ENCODE data around the gene NCK2. TPM values are rescaled to one million over a fixed set of nuclear protein-coding genes. Genes with fewer than 3 reads are reported as not detected.

NCK2 gene
- 100 to 1,000 TPM in 2 of 4 donors, 10 to 100 TPM in 2; 59.8 to 130 (median 96.2) TPM for total RNA-seq

DNA sequence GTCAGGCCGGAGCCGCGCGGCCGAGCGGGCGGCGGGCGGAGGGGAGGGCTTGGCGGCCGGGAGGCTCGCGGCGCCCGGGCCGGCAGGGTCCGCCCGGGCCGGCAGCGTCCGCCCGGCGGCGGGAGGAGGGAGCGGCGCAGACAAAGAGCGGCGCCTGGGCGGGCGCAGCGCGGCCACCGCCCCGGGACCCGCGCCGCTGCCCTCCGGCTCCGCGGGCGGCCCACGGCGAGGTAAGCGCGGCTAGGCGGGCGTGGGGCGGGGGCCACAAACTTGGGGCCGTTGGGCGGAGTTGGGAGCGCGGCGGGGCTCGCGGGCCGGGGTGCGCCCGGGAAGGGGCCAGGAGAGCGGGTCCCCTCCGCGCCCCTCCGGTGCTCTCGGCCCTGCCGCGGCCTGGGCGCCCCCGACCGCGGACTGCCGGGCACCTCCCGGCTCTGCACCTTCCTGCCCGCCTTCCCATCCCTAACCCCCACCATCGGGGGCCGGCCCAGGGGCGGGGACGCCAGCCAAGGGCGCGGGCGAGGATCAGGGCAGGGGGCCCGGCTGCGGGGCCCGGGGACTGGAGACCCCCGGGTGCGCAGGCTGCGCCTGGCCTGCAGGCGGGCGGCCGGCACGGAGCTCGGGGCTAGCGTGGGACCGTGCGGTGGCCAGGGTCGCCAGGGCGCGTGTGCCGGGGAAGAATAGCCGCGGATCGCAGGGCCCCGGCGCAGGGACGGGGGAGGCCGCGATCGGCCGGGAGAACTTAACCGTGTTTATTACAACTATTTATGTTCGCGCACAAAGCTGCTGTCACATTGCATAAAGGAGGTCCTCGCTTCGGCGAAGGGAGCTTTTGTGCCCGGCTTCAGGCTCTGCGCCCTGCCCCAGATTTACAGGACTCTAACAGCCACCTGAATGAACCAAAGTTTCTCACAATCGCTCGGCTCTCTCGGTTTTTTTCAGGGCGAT is at the start of gene NCK2:
TSS of gene NCK2 (plus strand) at position 4 of the 945 bp plus-strand sequence. CDS start 110,152 bp downstream, outside the sequence.
- peak within 1 kb of the TSS; percentile 80 to 98 (median 94) for H3K4me3 ChIP-seq
- no peaks in the 10 kb centered on the region for H3K27me3 ChIP-seq
- DNase-seq (ENCODE audit: extremely low spot score): no peak
- intact Hi-C loops (cut with DNase I): loop anchor here (2.0 to 10.0 kb wide), 3 partner anchors 170 to 342 kb away; a partner anchor contains a TSS
- peaks cover 38 to 57% (median 49%) of the 10 kb centered on the region in 4 donors for H3K4me1 ChIP-seq
- WGBS: 0% methylated on average over 8 of the region's 119 CpGs
- no peaks in the 10 kb centered on the region for H3K9me3 ChIP-seq
- H3K36me3 ChIP-seq: no peaks in the 10 kb centered on the region
- no peak for TF ChIP-seq EP300 (IDR thresholded peaks at IDR 0.05)
- TF ChIP-seq, protein P1, sequence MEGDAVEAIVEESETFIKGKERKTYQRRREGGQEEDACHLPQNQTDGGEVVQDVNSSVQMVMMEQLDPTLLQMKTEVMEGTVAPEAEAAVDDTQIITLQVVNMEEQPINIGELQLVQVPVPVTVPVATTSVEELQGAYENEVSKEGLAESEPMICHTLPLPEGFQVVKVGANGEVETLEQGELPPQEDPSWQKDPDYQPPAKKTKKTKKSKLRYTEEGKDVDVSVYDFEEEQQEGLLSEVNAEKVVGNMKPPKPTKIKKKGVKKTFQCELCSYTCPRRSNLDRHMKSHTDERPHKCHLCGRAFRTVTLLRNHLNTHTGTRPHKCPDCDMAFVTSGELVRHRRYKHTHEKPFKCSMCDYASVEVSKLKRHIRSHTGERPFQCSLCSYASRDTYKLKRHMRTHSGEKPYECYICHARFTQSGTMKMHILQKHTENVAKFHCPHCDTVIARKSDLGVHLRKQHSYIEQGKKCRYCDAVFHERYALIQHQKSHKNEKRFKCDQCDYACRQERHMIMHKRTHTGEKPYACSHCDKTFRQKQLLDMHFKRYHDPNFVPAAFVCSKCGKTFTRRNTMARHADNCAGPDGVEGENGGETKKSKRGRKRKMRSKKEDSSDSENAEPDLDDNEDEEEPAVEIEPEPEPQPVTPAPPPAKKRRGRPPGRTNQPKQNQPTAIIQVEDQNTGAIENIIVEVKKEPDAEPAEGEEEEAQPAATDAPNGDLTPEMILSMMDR (IDR thresholded peaks at IDR 0.05): peak in 2 of 3 experiments; percentile 12 to 13
- peak within 1 kb of the TSS; percentile 86 to 96 (median 92) for H3K27ac ChIP-seq (replicated peaks in 1 of 4)

DNA sequence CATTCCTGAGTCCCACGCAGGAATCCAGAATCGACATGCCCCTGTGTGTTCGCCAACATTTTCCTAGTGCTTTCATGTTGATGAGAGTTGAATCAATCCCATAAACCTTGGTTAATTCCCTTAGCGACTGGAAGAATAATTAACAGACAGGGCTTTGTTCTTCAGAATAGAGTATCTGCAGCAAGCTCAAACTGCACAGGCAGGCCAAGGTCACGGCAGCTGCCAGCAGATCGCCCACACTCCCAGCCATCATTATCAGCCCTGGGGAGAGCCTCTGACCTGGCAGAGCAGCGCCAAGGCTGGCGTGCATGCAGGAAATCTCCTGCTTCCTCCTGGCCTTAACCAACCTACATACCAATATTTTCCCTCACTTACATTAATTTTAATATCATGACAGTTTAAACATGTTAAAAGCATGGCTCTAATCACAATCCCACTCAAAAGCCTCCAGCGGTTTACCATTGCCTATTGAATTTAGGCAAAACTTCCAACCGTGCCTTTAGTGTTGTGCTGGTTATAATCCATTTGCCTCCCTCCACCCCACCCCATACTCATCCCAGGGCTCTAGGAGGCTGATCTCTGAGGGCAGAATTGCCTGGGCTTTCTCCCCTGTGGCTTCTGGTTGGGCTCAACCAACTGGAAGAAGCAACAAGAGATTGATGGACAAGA is 46.8 kb upstream of the NCK2 start:
- peak; percentile 64 for DNase-seq (ENCODE audit: extremely low spot score)
- no peak overlapping the region for H3K4me3 ChIP-seq
- TF ChIP-seq POLR2A (IDR thresholded peaks at IDR 0.05; ENCODE audit: low read depth): no peak
- TF ChIP-seq, protein P1 (IDR thresholded peaks at IDR 0.05): no peak
- no peak for TF ChIP-seq EP300 (IDR thresholded peaks at IDR 0.05)
- no peak for TF ChIP-seq POLR2AphosphoS5 (IDR thresholded peaks at IDR 0.05)
- no peaks in the 10 kb centered on the region for H3K36me3 ChIP-seq
- 78% methylated on average over 10 of the region's 10 CpGs for WGBS
- H3K9me3 ChIP-seq: no peaks in the 10 kb centered on the region
- intact Hi-C loops (cut with DNase I): no loop called here
- peaks cover 3 to 8% (median 7%) of the 10 kb centered on the region in 4 donors for H3K4me1 ChIP-seq
- H3K27ac ChIP-seq (replicated peaks in 1 of 4): no peak overlapping the region
- H3K27me3 ChIP-seq: no peaks in the 10 kb centered on the region

DNA sequence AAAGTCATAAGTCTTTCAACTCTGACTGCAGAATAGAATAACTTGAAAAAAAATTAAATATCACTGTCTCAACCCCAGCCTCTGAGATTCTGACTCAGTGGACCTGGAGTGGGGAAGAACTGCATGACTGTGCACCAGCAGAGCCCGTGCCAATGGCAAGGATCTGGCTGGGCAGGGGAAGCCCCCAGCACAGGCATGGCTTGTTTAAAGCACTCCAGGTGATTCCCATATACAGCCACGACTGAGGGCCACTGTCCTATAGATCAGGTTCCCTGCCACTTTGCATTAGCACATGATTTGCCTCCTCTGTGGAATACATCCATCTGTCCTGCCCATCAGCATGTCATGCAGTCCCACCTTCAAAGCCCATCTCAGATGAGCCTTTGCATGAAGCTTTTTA is 45.9 kb upstream of the NCK2 start:
- WGBS: 77% methylated on average over 2 of the region's 2 CpGs
- H3K36me3 ChIP-seq: no peaks in the 10 kb centered on the region
- TF ChIP-seq POLR2A (IDR thresholded peaks at IDR 0.05; ENCODE audit: low read depth) (no peak), EP300 (IDR thresholded peaks at IDR 0.05) (no peak), POLR2AphosphoS5 (IDR thresholded peaks at IDR 0.05) (no peak)
- TF ChIP-seq, protein P1 (IDR thresholded peaks at IDR 0.05): no peak
- no peak overlapping the region for H3K4me3 ChIP-seq
- H3K4me1 ChIP-seq: peaks cover 3 to 8% (median 7%) of the 10 kb centered on the region in 4 donors
- no peaks in the 10 kb centered on the region for H3K9me3 ChIP-seq
- no peaks in the 10 kb centered on the region for H3K27me3 ChIP-seq
- DNase-seq (ENCODE audit: extremely low spot score): peak; percentile 68
- H3K27ac ChIP-seq (replicated peaks in 1 of 4): no peak overlapping the region
- intact Hi-C loops (cut with DNase I): no loop called here

DNA sequence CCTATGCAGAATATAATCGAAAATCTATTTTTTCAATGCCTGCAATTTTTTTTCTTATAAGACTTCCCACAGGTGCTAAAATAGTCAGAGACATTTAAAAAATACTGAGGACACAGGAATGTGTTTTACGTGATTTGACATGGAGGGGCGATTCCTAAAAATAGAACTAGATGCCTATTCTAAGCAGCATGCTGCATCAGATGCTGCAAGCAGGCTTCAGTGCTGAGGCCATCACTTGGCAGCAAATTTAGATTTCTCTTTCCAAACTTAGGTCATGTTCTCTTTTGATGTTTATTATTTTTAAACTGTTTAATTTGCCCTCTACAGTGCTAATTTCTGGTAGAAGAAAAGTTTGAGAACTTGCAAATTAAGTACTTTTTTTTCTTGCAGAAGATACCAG is 43.7 kb upstream of the NCK2 start:
- no peaks in the 10 kb centered on the region for H3K36me3 ChIP-seq
- no peak overlapping the region for H3K4me3 ChIP-seq
- 58% methylated on average over 3 of the region's 3 CpGs for WGBS
- H3K27me3 ChIP-seq: no peaks in the 10 kb centered on the region
- intact Hi-C loops (cut with DNase I): no loop called here
- no peak for DNase-seq (ENCODE audit: extremely low spot score)
- TF ChIP-seq, protein P1 (IDR thresholded peaks at IDR 0.05): no peak
- TF ChIP-seq POLR2A (IDR thresholded peaks at IDR 0.05; ENCODE audit: low read depth) (no peak), POLR2AphosphoS5 (IDR thresholded peaks at IDR 0.05) (no peak), EP300 (IDR thresholded peaks at IDR 0.05) (no peak)
- peaks cover 3 to 8% (median 7%) of the 10 kb centered on the region in 4 donors for H3K4me1 ChIP-seq
- no peaks in the 10 kb centered on the region for H3K9me3 ChIP-seq
- H3K27ac ChIP-seq (replicated peaks in 1 of 4): no peak overlapping the region
